ENCODE data around the gene PHACTR1.

The PHACTR1 gene

DNA sequence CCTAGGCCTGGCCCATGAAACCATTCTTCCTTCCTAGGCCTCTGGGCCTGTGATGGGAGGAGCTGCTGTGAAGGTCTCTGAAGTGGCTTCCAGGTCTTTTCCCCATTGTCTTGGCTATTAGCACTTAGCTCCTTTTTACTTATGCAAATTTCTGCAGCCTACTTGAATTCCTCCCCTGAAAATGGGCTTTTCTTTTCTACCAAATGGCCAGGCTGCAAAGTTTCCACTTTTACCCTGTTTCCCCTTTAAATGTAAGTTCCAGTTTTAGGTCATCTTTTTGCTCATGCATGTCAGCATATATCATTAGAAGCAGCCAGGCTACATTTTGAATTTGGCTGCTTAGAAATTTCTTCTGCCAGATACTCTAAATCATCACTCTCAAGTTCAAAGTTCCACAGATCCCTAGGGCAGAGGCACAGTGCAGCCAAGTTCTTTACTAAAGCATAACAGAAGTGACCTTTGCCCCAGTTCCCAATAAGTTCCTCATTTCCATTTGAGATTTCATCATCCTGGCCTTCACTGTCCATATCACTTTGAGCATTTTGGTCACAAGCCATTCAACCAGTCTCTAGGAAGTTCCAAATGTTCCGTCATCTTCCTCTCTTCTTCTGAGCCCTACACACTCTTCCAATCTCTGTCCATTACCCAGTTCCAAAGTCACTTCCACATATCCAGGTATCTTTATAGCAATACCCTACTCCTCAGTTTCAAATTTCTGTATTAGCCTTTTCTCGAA lies 539.9 kb downstream of the PHACTR1 start:
- TF ChIP-seq PAX5 (IDR thresholded peaks at IDR 0.05; ENCODE audit: insufficient read depth, low read length, severe bottlenecking) (no peak), TAF1 (IDR thresholded peaks at IDR 0.05; ENCODE audit: low read depth, low read length) (no peak), POLR2AphosphoS5 (IDR thresholded peaks at IDR 0.05; ENCODE audit: low read depth, low read length) (no peak), POU2F2 (IDR thresholded peaks at IDR 0.05; ENCODE audit: low read depth, low read length) (no peak)
- DNase-seq (ENCODE audit: insufficient read length, low spot score) (no peak), FAIRE-seq (no peak)

DNA sequence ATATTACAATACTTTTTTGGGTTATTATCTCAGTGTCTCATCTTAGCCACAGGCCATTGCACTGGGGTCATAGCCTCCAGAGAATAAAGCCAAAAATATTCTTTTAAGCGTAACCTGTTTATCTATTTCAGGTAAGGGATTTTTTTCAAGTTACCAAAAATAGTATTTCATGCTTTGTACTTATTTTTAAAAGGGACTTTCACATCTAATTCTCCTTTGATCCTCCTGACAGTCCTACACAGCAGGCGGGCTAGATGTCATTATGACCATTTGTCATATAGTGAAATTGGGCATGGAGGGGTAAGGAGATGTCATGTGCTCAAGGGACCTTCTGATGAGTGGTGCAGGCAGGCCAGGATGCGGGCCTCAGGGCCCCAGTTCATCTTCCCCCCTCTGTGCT lies 542.8 kb downstream of the PHACTR1 start:
- DNase-seq (ENCODE audit: insufficient read length, low spot score) (no peak), FAIRE-seq (peak; percentile 95)
- TF ChIP-seq PAX5 (IDR thresholded peaks at IDR 0.05; ENCODE audit: insufficient read depth, low read length, severe bottlenecking) = no peak
- TF ChIP-seq POLR2A (IDR thresholded peaks at IDR 0.05; ENCODE audit: low read depth, low read length) = no peak
- no peak for TF ChIP-seq TAF1 (IDR thresholded peaks at IDR 0.05; ENCODE audit: low read depth, low read length)
- no peak for TF ChIP-seq POLR2AphosphoS5 (IDR thresholded peaks at IDR 0.05; ENCODE audit: low read depth, low read length)
- TF ChIP-seq SPI1 (IDR thresholded peaks at IDR 0.05; ENCODE audit: low read depth, low read length) = no peak
- TF ChIP-seq POU2F2 (IDR thresholded peaks at IDR 0.05; ENCODE audit: low read depth, low read length) = no peak

DNA sequence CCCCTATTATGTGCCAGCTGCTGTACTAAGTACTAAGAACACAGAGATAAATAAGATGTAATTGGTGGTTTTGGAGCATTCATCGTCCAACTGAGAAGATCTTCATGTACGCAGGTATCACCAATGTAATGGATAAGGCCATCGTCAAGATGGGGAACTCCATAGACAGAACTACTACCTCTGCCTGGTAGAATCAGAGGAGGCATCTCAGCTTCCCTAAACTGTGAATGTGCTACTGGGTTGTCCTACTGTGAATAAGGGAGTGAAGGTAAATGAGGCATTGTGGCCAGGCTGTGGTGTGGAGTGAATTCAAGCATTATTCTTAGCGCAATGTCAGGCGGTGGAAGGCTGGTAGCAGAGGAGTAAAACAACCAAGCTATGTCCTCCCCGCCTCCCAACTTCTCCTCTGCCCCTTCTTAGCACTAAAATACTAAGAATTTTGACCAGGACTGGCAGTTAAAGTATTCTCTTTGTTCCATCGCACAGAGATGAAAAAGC lies 543.6 kb downstream of the PHACTR1 start:
- peak; percentile 91 for FAIRE-seq
- no peak for TF ChIP-seq PAX5 (IDR thresholded peaks at IDR 0.05; ENCODE audit: insufficient read depth, low read length, severe bottlenecking)
- TF ChIP-seq POLR2A (IDR thresholded peaks at IDR 0.05; ENCODE audit: low read depth, low read length) = no peak
- TF ChIP-seq TAF1 (IDR thresholded peaks at IDR 0.05; ENCODE audit: low read depth, low read length) = no peak
- no peak for TF ChIP-seq SPI1 (IDR thresholded peaks at IDR 0.05; ENCODE audit: low read depth, low read length)
- TF ChIP-seq POU2F2 (IDR thresholded peaks at IDR 0.05; ENCODE audit: low read depth, low read length) = no peak
- no peak for TF ChIP-seq POLR2AphosphoS5 (IDR thresholded peaks at IDR 0.05; ENCODE audit: low read depth, low read length)

DNA sequence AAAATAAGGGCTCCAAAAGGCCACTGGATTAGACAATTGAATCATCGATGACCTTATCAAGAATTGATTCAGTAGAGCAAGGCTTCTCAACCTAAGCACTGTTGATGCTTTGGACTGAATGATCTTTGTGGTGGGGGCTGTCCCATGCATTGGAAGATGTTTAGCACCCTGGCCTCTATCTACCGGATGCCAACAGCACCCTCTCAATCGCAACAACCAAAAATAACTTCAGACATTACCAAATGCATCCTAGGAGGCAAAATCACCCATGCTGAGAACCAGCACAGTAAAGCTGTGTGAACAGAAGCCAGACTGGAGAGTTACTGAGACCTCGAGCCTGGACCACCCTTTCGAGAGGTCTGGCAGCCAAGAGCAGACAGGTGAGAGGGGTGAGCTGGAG lies 544.3 kb downstream of the PHACTR1 start:
- FAIRE-seq = no peak
- TF ChIP-seq PAX5 (IDR thresholded peaks at IDR 0.05; ENCODE audit: insufficient read depth, low read length, severe bottlenecking) = no peak
- TF ChIP-seq TAF1 (IDR thresholded peaks at IDR 0.05; ENCODE audit: low read depth, low read length) = no peak
- TF ChIP-seq POU2F2 (IDR thresholded peaks at IDR 0.05; ENCODE audit: low read depth, low read length) = peak; percentile 29; the same call in 1 of the 2 replicates
- TF ChIP-seq SPI1 (IDR thresholded peaks at IDR 0.05; ENCODE audit: low read depth, low read length) = no peak
- no peak for TF ChIP-seq POLR2A (IDR thresholded peaks at IDR 0.05; ENCODE audit: low read depth, low read length)
- no peak for TF ChIP-seq POLR2AphosphoS5 (IDR thresholded peaks at IDR 0.05; ENCODE audit: low read depth, low read length)
- DNase-seq (ENCODE audit: insufficient read length, low spot score) = no peak

More for the DNA sequence above, 543.6 kb downstream of the PHACTR1 start:
- DNase-seq (ENCODE audit: insufficient read length, low spot score) = no peak

DNA sequence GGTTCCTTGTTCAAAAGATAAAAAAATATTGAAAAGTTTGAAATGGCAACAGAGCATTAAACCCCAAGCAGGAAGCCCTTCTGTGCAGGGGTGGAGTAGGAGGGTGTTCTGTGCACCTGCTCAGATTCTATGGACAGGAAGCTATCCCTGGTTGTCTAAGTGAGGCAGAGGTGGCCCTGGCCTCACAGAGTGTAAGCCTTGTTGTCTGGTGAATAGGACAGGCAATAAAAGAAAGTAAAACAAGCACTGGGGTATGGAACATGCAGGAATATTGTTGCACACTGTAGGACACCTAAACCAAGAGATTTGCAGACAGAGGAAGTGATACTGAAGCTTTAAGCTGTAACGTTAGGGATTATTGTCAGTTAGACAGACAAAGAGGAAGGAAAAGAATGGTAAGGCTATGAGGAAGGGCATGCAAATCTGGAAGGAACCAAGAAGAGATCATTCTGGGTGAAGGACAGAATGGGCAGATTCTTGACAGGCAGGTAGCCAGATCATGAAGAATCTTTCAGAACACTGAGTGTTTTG lies 545.0 kb downstream of the PHACTR1 start:
- TF ChIP-seq PAX5 (IDR thresholded peaks at IDR 0.05; ENCODE audit: insufficient read depth, low read length, severe bottlenecking) (no peak), SPI1 (IDR thresholded peaks at IDR 0.05; ENCODE audit: low read depth, low read length) (peak; percentile 96), TAF1 (IDR thresholded peaks at IDR 0.05; ENCODE audit: low read depth, low read length) (no peak), POLR2A (IDR thresholded peaks at IDR 0.05; ENCODE audit: low read depth, low read length) (no peak), POLR2AphosphoS5 (IDR thresholded peaks at IDR 0.05; ENCODE audit: low read depth, low read length) (no peak), POU2F2 (IDR thresholded peaks at IDR 0.05; ENCODE audit: low read depth, low read length) (peak; percentile 76; the same call in 1 of the 2 replicates)
- peak; percentile 98 for FAIRE-seq

DNA sequence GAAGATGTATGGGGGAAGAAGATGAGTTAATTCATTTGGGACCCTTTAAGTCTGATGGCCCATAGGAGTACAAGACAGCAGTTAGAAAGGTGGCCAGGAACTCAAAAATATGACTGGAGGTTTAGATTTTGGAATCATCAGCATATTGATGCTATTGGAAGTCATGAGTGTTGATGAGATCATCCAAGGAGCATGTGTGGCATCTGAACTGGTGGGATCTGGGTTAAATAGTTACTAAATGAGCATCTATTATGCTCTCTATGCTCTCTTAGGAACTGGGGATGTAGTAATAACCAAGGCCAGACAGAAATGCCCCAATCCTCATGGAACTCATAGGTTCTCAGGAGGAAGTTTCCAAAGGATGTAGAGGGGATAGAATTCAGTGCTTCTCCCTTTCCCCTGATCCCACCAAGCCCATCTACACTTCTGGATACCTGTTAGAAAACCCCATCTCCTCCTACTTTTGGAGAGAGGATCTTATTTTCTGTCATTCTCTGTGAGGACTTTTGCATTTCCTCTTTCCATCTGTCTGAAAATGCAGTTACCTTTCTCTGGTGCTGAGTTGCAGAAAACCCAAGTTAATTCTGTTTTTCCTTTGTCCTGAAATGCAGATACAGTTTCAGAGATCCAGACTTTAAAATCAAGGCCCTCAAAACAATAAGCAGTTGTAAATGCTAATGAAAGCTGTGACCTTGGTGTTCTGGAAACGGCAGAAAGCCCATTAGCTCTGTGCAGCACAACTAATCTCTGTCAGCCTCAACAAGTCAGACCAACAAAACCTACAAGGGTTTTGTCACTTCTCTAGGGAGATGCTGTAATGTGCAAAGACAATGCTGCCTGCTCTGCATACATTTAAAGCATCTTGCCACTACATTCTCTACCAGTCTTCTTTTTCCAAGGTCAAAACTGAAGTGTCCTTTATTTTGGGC lies 546.0 kb downstream of the PHACTR1 start:
- DNase-seq (ENCODE audit: insufficient read length, low spot score) = no peak
- FAIRE-seq = peak; percentile 66
- TF ChIP-seq SPI1 (IDR thresholded peaks at IDR 0.05; ENCODE audit: low read depth, low read length) = peak; percentile 80
- no peak for TF ChIP-seq TAF1 (IDR thresholded peaks at IDR 0.05; ENCODE audit: low read depth, low read length)

More for the DNA sequence above, 545.0 kb downstream of the PHACTR1 start:
- no peak for DNase-seq (ENCODE audit: insufficient read length, low spot score)

DNA sequence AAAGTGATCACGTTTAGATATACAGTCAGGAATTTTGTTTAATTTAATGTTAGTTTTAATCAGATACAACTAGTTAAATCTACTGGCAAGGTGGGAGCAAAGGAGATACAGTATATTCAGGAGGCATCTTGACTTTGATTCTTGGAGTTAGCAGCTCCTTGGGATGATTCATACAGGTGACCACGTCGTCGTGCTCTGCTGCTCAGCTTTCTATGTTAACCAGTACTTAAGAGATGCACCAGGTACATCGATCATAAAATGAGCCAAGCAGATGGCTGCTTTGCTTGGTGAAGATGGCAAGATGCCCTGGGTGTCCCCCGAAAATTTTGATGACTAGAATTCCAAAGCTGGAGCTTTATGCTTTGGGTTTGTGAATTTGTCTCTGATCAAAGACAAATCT lies 547.1 kb downstream of the PHACTR1 start:
- TF ChIP-seq PAX5 (IDR thresholded peaks at IDR 0.05; ENCODE audit: insufficient read depth, low read length, severe bottlenecking) (peak; percentile 74), TAF1 (IDR thresholded peaks at IDR 0.05; ENCODE audit: low read depth, low read length) (no peak)
- FAIRE-seq (peak; percentile 33), DNase-seq (ENCODE audit: insufficient read length, low spot score) (no peak)

DNA sequence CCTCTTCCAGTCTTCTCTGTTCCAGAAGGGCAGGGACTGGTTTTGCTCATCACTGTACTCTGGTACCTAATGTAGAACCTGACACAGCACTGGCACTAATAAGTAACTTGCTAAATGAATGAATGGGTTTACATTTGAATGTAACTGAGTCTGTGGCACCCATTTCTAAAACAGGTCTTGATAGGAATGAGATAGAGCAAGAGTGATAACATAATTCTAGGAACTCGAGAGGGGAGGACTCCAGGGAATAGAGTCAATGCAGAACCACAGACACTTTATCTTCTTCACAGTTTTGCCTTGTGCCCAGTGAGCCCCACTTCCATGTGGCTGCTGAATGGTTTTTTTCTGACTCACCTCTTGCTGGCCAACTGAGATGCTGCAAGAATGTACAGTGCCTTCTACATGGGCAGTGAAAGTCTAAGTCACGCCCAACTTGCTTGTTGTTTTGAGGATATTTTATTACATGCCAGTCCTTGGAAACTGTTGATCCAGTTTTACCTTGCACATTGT lies 550.6 kb downstream of the PHACTR1 start:
- TF ChIP-seq POLR2AphosphoS5 (IDR thresholded peaks at IDR 0.05; ENCODE audit: low read depth, low read length) (no peak), POU2F2 (IDR thresholded peaks at IDR 0.05; ENCODE audit: low read depth, low read length) (no peak), PAX5 (IDR thresholded peaks at IDR 0.05; ENCODE audit: insufficient read depth, low read length, severe bottlenecking) (no peak), POLR2A (IDR thresholded peaks at IDR 0.05; ENCODE audit: low read depth, low read length) (no peak), SPI1 (IDR thresholded peaks at IDR 0.05; ENCODE audit: low read depth, low read length) (no peak), TAF1 (IDR thresholded peaks at IDR 0.05; ENCODE audit: low read depth, low read length) (no peak)
- FAIRE-seq (no peak), DNase-seq (ENCODE audit: insufficient read length, low spot score) (no peak)

DNA sequence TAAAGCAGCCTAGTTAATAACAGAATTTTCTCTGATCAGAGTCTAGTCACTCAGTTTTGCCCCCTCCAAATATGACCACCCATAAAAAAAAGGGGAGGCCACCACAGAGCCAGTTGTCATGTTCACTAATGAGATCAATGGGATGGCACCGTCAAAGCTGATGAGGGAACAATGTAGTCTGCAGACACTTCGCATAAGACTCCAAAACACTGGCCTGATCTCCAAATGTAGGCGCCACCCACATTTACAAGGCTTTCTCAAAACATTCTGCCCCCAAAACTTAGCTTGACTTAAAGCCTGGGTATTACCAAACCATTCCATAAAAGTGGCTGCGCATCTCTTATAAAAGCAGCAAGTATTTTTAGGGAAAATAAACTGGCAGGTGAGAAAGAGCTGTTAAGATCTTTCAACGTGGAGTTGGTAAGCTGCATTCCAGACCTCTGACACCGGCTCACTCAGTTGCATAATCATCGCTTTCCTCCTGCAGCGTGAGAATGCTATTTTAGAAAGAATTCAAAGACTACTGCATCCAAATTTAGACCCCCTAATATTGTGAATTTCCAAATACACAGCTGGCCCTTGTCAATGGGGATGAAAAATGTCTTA lies 552.4 kb downstream of the PHACTR1 start:
- no peak for DNase-seq (ENCODE audit: insufficient read length, low spot score)
- TF ChIP-seq SPI1 (IDR thresholded peaks at IDR 0.05; ENCODE audit: low read depth, low read length) (no peak), POLR2AphosphoS5 (IDR thresholded peaks at IDR 0.05; ENCODE audit: low read depth, low read length) (no peak), POLR2A (IDR thresholded peaks at IDR 0.05; ENCODE audit: low read depth, low read length) (no peak), TAF1 (IDR thresholded peaks at IDR 0.05; ENCODE audit: low read depth, low read length) (no peak), POU2F2 (IDR thresholded peaks at IDR 0.05; ENCODE audit: low read depth, low read length) (no peak), PAX5 (IDR thresholded peaks at IDR 0.05; ENCODE audit: insufficient read depth, low read length, severe bottlenecking) (no peak)
- no peak for FAIRE-seq

Data from GM12891 (cell line).